Smooth muscle cell of the coronary artery (primary cell): Measurements from ENCODE around the gene CR2. TPM values are rescaled to one million over a fixed set of nuclear protein-coding genes. Genes with fewer than 3 reads are reported as not detected.

Source experiments
- total RNA-seq: library from RNA; depleted of rRNA; stranded (reverse); fragments of >200 nt; gene quantifications from 2 replicates; pipeline ENCODE4 v1.2.3, GENCODE V29; 2014; ENCODE audit warnings: low replicate concordance

CR2 gene
- total RNA-seq: not detected in 2 replicates

GRCh38 chr1:207454046-207454964 is at the start of gene CR2:
Gene CR2, plus strand, starts transcription at chr1:207454328. Its CDS starts 91 bp downstream, at chr1:207454419.

GRCh38 chr1:207495801-207496792 is 42.0 kb downstream of the CR2 start, which contains the start of gene CR1:
Gene CR1, plus strand, starts transcription at chr1:207496157. Its CDS starts 111 bp downstream, at chr1:207496268.

Other genes starting within 250 kb of the CR2 start
- 15.1 and 16.5 TPM in 2 replicates for gene CD55, start 132.7 kb upstream of the CR2 start, total RNA-seq
- gene CR1, start 41.8 kb downstream of the CR2 start, total RNA-seq: not detected in 2 replicates
- not detected in 2 replicates for gene CR1L, start 190.8 kb downstream of the CR2 start, total RNA-seq